G401 (cell line): ENCODE data around the gene PCNA. TPM values are rescaled to one million over a fixed set of nuclear protein-coding genes. Genes with fewer than 3 reads are reported as not detected.
"Not testable (repeated sequence)": the region's sequence is repeated elsewhere in the genome, so short reads cannot be mapped to it uniquely, and the experiment has no call there.

Source experiments
- DNase-seq: peaks from one replicate; pipeline ENCODE4 v3.0.0-alpha.2; 2015; ENCODE audit warnings: low spot score
- in situ Hi-C: cut with HindIII; loops from 2 replicates; pipeline ENCODE4 v1.10.0; 2016; ENCODE audit warnings: low sequenced_read_pairs, mixed read lengths
- total RNA-seq: library from RNA; depleted of rRNA; stranded (reverse); fragments of >200 nt; shearing (Covaris generic); gene quantifications from 2 replicates; pipeline ENCODE4 v1.2.3, GENCODE V29; 2014; rRNA removed

The PCNA gene
- total RNA-seq, 1 experiment from 2014 or later: 347 TPM

- in situ Hi-C loops: no loop called here
- DNase-seq: peak; percentile 82
These were observed 46.8 kb downstream of the PCNA start for GRCh38 chr20:5072756-5073659.

- in situ Hi-C loops, DNase-seq: not testable (repeated sequence)
These were observed 47.8 kb downstream of the PCNA start for GRCh38 chr20:5071942-5072341.

- DNase-seq: no peak
- in situ Hi-C loops: no loop called here
These were observed 49.2 kb downstream of the PCNA start for GRCh38 chr20:5070570-5070969.

- DNase-seq: no peak
- in situ Hi-C loops: no loop called here
These were observed 49.7 kb downstream of the PCNA start for GRCh38 chr20:5070081-5070480.

- no peak for DNase-seq
- in situ Hi-C loops: no loop called here
These were observed 50.5 kb downstream of the PCNA start for GRCh38 chr20:5069141-5069806.

GRCh38 chr20:5067877-5068645 lies 51.7 kb downstream of the PCNA start:
- in situ Hi-C loops: no loop called here
- DNase-seq: no peak

GRCh38 chr20:5065879-5066383 lies 53.8 kb downstream of the PCNA start:
- in situ Hi-C loops: no loop called here
- no peak for DNase-seq

GRCh38 chr20:5065166-5065878 lies 54.4 kb downstream of the PCNA start:
- in situ Hi-C loops: no loop called here
- DNase-seq: no peak

Other genes with a start within 250 kb of the PCNA start
- 6.3 and 10.1 TPM in 2 replicates for gene SLC23A2, start 118.4 kb downstream of the PCNA start, total RNA-seq
- gene TMEM230, start 6.9 kb downstream of the PCNA start, total RNA-seq: 105 and 117 TPM in 2 replicates
- 12.0 and 12.7 TPM in 2 replicates for gene CDS2, start 7.0 kb upstream of the PCNA start, total RNA-seq
- not detected in 2 replicates for gene PROKR2, start 197.0 kb upstream of the PCNA start, total RNA-seq